IgD-negative memory B cell (primary cell): Measurements from ENCODE around the gene KIAA1671. TPM values are rescaled to one million over a fixed set of nuclear protein-coding genes. Genes with fewer than 3 reads are reported as not detected.
"Not testable (repeated sequence)": the region's sequence is repeated elsewhere in the genome, so short reads cannot be mapped to it uniquely, and the experiment has no call there.

Experiments
- H3K27ac Mint-ChIP-seq, 3 donors: one replicate each; pipeline ENCODE4 v1.8.0; 2020 to 2022; ENCODE audit warnings: mild to moderate bottlenecking in 3 of 3, mixed read lengths in 3 of 3, moderate library complexity in 1 of 3
- H3K27me3 Mint-ChIP-seq: one replicate; pipeline ENCODE4 v1.8.0; 2021; ENCODE audit warnings: mixed read lengths
- H3K36me3 Mint-ChIP-seq: one replicate; pipeline ENCODE4 v1.8.0; 2020; ENCODE audit warnings: mild to moderate bottlenecking, mixed read lengths
- H3K4me1 Mint-ChIP-seq, 3 donors: one replicate each; pipeline ENCODE4 v1.8.0; 2020 to 2022; ENCODE audit warnings: mixed read lengths in 3 of 3, mild to moderate bottlenecking in 1 of 3
- H3K4me3 Mint-ChIP-seq, 4 donors: one replicate each; pipeline ENCODE4 v1.8.0; 2020 to 2022; ENCODE audit warnings: mild to moderate bottlenecking in 4 of 4, mixed read lengths in 4 of 4, moderate library complexity in 3 of 4
- H3K9me3 Mint-ChIP-seq, 3 donors: one replicate each; pipeline ENCODE4 v1.8.0; 2020 to 2021; ENCODE audit warnings: mixed read lengths in 3 of 3, mild to moderate bottlenecking in 1 of 3
- polyA plus RNA-seq: library from polyadenylated mRNA; unstranded; fragments of 300-500 nt; fragmentation: Illumina TruSeq; gene quantifications from one replicate; pipeline ENCODE4 v1.2.3, GENCODE V29; 2021

KIAA1671 gene
- polyA plus RNA-seq, 1 donor from 2014 or later, result not detected

- H3K27ac Mint-ChIP-seq, result no peak overlapping the region
- H3K4me1 Mint-ChIP-seq, result no peaks in the 10 kb centered on the region
- H3K4me3 Mint-ChIP-seq, result no peak overlapping the region
- peaks cover 2 to 3% (median 3%) of the 10 kb centered on the region in 3 donors for H3K9me3 Mint-ChIP-seq
- no peaks in the 10 kb centered on the region for H3K36me3 Mint-ChIP-seq
- peaks cover 5% of the 10 kb centered on the region for H3K27me3 Mint-ChIP-seq
Observed at GRCh38 chr22:25186140-25186539, 233.6 kb downstream of the KIAA1671 start.

DNA sequence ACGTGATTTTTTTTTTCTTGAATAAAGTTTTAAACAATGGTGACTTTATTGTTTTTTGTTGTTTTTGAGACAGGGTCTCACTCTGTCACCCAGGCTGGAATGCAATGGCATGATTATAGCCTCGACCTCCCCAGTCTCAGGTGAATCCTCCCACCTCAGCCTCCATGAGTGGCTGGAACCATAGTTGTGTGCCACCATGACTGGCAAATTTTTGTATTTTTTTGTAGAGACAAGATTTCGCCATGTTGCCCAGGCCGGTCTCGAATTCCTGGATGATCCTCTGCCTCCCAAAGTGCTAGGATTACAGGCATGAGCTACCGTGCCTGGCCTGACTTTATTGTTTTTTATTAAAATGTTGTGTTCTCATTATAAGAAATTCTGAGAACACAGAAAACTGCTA lies 235.0 kb downstream of the KIAA1671 start:
- H3K9me3 Mint-ChIP-seq, result peaks cover 0 to 3% (median 3%) of the 10 kb centered on the region in 3 donors
- H3K4me1 Mint-ChIP-seq, result no peaks in the 10 kb centered on the region
- no peaks in the 10 kb centered on the region for H3K36me3 Mint-ChIP-seq
- H3K27me3 Mint-ChIP-seq, result peaks cover 4% of the 10 kb centered on the region
- no peak overlapping the region for H3K27ac Mint-ChIP-seq
- H3K4me3 Mint-ChIP-seq, result no peak overlapping the region

- Mint-ChIP-seq H3K4me3 (no peak overlapping the region), H3K9me3 (peaks cover 0 to 3% (median 3%) of the 10 kb centered on the region in 3 donors), H3K36me3 (no peaks in the 10 kb centered on the region), H3K4me1 (no peaks in the 10 kb centered on the region), H3K27me3 (peaks cover 1% of the 10 kb centered on the region), H3K27ac (no peak overlapping the region)
Observed at GRCh38 chr22:25192406-25192805, 239.9 kb downstream of the KIAA1671 start.

DNA sequence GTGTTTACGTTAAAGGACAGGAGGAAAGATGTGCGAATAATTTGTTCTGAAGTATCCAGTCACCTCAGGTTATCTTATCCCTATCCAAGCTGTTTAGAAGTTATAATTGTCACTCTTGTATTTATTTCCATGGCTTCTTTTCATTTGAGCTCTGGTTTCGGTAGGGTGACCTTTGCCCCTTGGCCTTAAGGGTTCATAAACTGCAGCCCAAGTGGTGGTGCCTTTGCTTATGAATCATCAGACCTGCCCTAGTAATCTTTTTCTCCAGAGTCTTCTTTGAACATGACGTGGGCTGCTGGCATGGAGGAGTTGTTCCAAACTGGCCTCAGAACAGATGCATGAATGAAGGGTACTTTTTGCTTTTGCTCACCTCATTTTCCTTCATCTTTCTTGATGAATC lies 240.6 kb downstream of the KIAA1671 start:
- Mint-ChIP-seq H3K4me3 (no peak overlapping the region), H3K36me3 (no peaks in the 10 kb centered on the region), H3K27ac (no peak overlapping the region), H3K27me3 (peaks cover 1% of the 10 kb centered on the region), H3K4me1 (no peaks in the 10 kb centered on the region), H3K9me3 (peaks cover 0 to 3% (median 3%) of the 10 kb centered on the region in 3 donors)

GRCh38 chr22:25193548-25193947 lies 241.0 kb downstream of the KIAA1671 start:
- peaks cover 1% of the 10 kb centered on the region for H3K27me3 Mint-ChIP-seq
- H3K36me3 Mint-ChIP-seq, result no peaks in the 10 kb centered on the region
- no peak overlapping the region for H3K27ac Mint-ChIP-seq
- no peaks in the 10 kb centered on the region for H3K4me1 Mint-ChIP-seq
- no peak overlapping the region for H3K4me3 Mint-ChIP-seq
- peaks cover 0 to 3% (median 3%) of the 10 kb centered on the region in 3 donors for H3K9me3 Mint-ChIP-seq

- H3K36me3 Mint-ChIP-seq, result no peaks in the 10 kb centered on the region
Observed at GRCh38 chr22:25196326-25196725, 243.8 kb downstream of the KIAA1671 start.

GRCh38 chr22:25197340-25197739 lies 244.8 kb downstream of the KIAA1671 start:
- H3K4me3 Mint-ChIP-seq, result no peak overlapping the region
- H3K36me3 Mint-ChIP-seq, result no peaks in the 10 kb centered on the region
- no peaks in the 10 kb centered on the region for H3K9me3 Mint-ChIP-seq
- no peak overlapping the region for H3K27ac Mint-ChIP-seq
- H3K4me1 Mint-ChIP-seq, result no peaks in the 10 kb centered on the region
- H3K27me3 Mint-ChIP-seq, result peaks cover 6% of the 10 kb centered on the region

More at GRCh38 chr22:25196326-25196725, 243.8 kb downstream of the KIAA1671 start:
- H3K27me3 Mint-ChIP-seq, result peaks cover 4% of the 10 kb centered on the region
- H3K27ac Mint-ChIP-seq, result no peak overlapping the region
- no peaks in the 10 kb centered on the region for H3K9me3 Mint-ChIP-seq
- no peak overlapping the region for H3K4me3 Mint-ChIP-seq
- no peaks in the 10 kb centered on the region for H3K4me1 Mint-ChIP-seq

DNA sequence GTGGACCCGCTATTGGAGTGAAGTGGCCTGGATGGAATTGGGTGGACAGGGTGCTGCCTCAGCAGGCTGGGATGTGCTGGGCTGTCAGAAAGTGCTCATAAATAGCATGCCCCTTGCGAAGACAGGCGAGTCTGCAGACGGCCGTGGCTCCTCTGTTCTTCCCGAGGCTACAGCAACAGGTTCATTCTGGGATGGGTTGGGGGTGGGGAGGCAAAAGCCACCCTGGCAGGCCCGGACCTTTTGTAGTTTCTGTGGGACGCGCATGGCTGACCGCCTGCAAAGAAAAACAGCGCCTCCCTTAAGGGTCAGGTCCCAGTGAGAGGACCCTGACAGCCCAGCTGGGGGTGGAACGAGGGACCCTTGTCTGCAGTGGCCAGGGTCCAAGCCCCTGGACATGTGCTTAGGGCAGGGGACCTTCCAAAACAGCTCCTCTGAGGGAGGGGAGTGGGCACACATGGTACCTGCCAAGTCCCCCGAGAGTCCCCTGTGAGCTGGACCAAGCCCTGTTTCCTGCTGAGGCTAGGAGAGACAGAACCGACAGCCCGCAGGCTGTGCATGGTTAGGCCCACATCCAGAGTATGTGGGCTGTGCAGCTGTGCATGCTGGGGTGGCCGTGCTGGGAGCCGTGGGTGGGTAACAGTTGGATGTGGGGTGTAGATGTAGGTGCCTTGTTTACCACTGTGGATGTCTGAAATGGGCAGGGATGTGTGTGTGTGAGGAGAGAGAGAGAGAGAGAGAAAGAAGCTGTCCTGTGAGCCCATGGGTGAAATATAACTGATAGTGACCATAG lies 247.4 kb downstream of the KIAA1671 start, which contains the start of gene CRYBB3:
Gene CRYBB3, plus strand, starts transcription at position 128 of the 790 bp plus-strand sequence. CDS start 1,539 bp downstream, outside the sequence.
- Mint-ChIP-seq H3K4me3 (peak within 1 kb of the TSS in 1 of 4 donors; percentile 81), H3K9me3 (no peaks in the 10 kb centered on the region), H3K27me3 (peaks cover 4% of the 10 kb centered on the region), H3K36me3 (no peaks in the 10 kb centered on the region), H3K4me1 (no peaks in the 10 kb centered on the region), H3K27ac (peak within 1 kb of the TSS in 1 of 3 donors; percentile 6)

DNA sequence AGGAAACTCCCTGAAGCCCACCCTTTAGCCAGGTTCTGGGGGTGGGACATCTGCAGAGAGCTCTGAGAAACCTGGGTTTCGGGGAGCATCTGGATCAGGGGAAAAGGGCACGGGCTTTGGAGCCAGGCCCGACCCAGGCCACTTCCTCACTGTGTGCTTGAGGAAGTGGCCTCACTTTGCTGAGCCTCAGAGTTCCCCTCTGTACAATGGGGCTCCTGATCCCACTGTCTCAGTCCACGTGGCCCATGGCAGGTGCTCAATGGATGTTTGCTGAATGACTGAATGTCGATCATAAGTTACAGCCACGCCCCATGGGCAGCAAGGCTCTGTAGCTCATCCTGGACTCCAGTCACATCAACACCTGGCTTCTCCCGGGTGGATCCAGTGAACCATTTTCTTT lies 248.5 kb downstream of the KIAA1671 start:
- H3K9me3 Mint-ChIP-seq, result no peaks in the 10 kb centered on the region
- H3K27ac Mint-ChIP-seq, result no peak overlapping the region
- no peaks in the 10 kb centered on the region for H3K4me1 Mint-ChIP-seq
- H3K36me3 Mint-ChIP-seq, result no peaks in the 10 kb centered on the region
- peaks cover 4% of the 10 kb centered on the region for H3K27me3 Mint-ChIP-seq
- no peak overlapping the region for H3K4me3 Mint-ChIP-seq

- H3K9me3 Mint-ChIP-seq, result no peaks in the 10 kb centered on the region
- no peaks in the 10 kb centered on the region for H3K4me1 Mint-ChIP-seq
- no peak overlapping the region for H3K27ac Mint-ChIP-seq
- H3K27me3 Mint-ChIP-seq, result peaks cover 4% of the 10 kb centered on the region
- no peaks in the 10 kb centered on the region for H3K36me3 Mint-ChIP-seq
- no peak overlapping the region for H3K4me3 Mint-ChIP-seq
Observed at GRCh38 chr22:25201557-25202273, 249.2 kb downstream of the KIAA1671 start.

- Mint-ChIP-seq H3K9me3 (no peaks in the 10 kb centered on the region), H3K4me3 (no peak overlapping the region), H3K27ac (peak overlapping the region in 1 of 3 donors; percentile 20), H3K36me3 (no peaks in the 10 kb centered on the region), H3K4me1 (no peaks in the 10 kb centered on the region), H3K27me3 (peaks cover 4% of the 10 kb centered on the region)
Observed at GRCh38 chr22:25202290-25202921, 249.9 kb downstream of the KIAA1671 start.

- Mint-ChIP-seq H3K4me1 (no peaks in the 10 kb centered on the region), H3K27me3 (peaks cover 4% of the 10 kb centered on the region), H3K4me3 (no peak overlapping the region), H3K27ac (no peak overlapping the region), H3K9me3 (no peaks in the 10 kb centered on the region), H3K36me3 (no peaks in the 10 kb centered on the region)
Observed at GRCh38 chr22:25203082-25203481, 250.6 kb downstream of the KIAA1671 start.

DNA sequence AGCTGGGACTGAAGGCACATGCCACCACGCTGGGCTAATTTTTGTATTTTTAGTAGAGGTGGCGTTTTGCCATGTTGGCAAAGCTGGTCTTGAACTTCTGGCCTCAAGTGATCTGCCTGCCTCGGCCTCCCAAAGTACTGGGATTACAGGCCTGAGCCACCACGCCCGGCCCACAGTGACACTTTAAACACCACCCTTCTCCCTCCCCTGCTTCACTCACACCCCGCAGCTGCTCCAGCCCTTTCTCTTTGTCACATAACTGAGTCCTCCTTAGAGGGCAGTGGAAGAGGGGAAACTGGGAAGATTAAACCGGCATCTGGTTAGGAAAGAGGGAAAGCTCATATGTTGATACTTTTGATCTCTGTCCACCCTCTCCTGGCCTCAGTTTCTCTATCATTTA lies 252.0 kb downstream of the KIAA1671 start:
- not testable (repeated sequence) for H3K4me1 Mint-ChIP-seq, H3K36me3 Mint-ChIP-seq, H3K27me3 Mint-ChIP-seq, H3K9me3 Mint-ChIP-seq, H3K4me3 Mint-ChIP-seq, H3K27ac Mint-ChIP-seq

DNA sequence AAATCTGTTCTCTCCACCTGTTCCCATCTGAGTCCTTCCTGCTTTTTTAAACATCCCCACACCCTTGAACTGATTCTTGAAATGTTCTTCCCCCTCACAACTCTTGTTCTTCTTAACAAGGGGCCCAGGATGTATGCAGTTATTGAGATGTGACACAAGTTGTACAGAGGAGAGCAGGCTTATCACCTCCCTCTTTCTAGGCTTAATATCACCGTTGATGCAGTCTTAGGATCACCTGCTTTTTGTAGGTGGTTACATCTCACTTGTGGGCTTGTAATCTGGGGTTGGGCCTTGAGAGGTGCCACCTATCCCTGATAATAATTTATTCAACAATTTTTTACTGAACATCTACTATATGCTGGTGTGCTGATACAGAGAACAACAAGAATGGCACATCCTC lies 253.3 kb downstream of the KIAA1671 start:
- H3K4me3 Mint-ChIP-seq, result no peak overlapping the region
- no peak overlapping the region for H3K27ac Mint-ChIP-seq
- H3K4me1 Mint-ChIP-seq, result no peaks in the 10 kb centered on the region
- no peaks in the 10 kb centered on the region for H3K9me3 Mint-ChIP-seq
- peaks cover 2% of the 10 kb centered on the region for H3K27me3 Mint-ChIP-seq
- no peaks in the 10 kb centered on the region for H3K36me3 Mint-ChIP-seq

DNA sequence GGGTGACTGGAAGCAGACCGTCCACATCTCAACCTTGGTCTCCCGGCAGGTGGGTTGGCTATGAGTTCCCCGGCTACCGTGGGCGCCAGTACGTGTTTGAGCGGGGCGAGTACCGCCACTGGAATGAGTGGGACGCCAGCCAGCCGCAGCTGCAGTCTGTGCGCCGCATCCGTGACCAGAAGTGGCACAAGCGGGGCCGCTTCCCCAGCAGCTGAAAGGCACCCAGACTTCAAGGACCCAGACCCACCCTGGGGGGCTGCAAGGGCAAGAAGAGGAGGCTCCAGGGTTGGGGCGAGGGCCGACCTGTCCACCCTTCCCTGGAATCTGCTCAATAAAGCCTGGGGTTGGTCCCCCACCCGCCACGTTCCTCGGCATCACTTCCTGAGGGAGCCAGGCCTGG lies 254.5 kb downstream of the KIAA1671 start:
- no peak overlapping the region for H3K27ac Mint-ChIP-seq
- peaks cover 2% of the 10 kb centered on the region for H3K27me3 Mint-ChIP-seq
- no peaks in the 10 kb centered on the region for H3K4me1 Mint-ChIP-seq
- H3K9me3 Mint-ChIP-seq, result no peaks in the 10 kb centered on the region
- H3K4me3 Mint-ChIP-seq, result no peak overlapping the region
- H3K36me3 Mint-ChIP-seq, result no peaks in the 10 kb centered on the region
